A549 (cell line): ENCODE data around the gene TMEM116.

Source experiments
- TF ChIP-seq, protein P1 (sequence below): fragments of >200 bp; sonication (Bioruptor Twin); formaldehyde crosslinking; IDR thresholded peaks from 3 replicates; pipeline ENCODE4 v1.5.1; 2016
- TF ChIP-seq, protein P2 (sequence below): fragments of 450-650 bp; IDR thresholded peaks from 2 replicates; pipeline ENCODE4 v1.6.1; 2014; ENCODE audit warnings: antibody characterized with exemption

DNA sequence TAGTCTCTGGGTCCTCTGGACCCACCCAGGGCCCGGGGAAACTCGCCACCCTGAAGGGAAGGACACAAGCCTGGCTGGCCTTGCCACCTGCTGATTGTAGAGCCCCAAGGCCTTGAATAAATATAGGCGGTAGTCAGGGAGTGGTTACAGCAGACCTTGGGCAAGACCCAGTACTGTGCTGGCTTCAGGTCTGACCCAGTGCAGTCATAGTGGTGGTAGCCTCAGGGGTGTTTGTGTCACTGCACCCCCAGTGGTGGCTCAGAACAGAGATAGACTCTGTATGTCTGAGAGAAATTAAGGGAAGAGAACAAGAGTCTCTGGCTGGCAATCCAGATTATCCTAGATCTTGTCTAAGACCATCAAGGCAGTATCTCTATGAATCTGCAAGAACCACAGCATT lies 107.5 kb downstream of the TMEM116 start:
- TF ChIP-seq, protein P1, sequence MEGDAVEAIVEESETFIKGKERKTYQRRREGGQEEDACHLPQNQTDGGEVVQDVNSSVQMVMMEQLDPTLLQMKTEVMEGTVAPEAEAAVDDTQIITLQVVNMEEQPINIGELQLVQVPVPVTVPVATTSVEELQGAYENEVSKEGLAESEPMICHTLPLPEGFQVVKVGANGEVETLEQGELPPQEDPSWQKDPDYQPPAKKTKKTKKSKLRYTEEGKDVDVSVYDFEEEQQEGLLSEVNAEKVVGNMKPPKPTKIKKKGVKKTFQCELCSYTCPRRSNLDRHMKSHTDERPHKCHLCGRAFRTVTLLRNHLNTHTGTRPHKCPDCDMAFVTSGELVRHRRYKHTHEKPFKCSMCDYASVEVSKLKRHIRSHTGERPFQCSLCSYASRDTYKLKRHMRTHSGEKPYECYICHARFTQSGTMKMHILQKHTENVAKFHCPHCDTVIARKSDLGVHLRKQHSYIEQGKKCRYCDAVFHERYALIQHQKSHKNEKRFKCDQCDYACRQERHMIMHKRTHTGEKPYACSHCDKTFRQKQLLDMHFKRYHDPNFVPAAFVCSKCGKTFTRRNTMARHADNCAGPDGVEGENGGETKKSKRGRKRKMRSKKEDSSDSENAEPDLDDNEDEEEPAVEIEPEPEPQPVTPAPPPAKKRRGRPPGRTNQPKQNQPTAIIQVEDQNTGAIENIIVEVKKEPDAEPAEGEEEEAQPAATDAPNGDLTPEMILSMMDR, result no peak
- TF ChIP-seq, protein P2, sequence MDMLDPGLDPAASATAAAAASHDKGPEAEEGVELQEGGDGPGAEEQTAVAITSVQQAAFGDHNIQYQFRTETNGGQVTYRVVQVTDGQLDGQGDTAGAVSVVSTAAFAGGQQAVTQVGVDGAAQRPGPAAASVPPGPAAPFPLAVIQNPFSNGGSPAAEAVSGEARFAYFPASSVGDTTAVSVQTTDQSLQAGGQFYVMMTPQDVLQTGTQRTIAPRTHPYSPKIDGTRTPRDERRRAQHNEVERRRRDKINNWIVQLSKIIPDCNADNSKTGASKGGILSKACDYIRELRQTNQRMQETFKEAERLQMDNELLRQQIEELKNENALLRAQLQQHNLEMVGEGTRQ, result no peak
